ENCODE measurements around the gene FAM114A1. TPM values are rescaled to one million over a fixed set of nuclear protein-coding genes. Genes with fewer than 3 reads are reported as not detected.

FAM114A1 gene
- total RNA-seq, result 76.8 and 106 TPM in 2 replicates

DNA sequence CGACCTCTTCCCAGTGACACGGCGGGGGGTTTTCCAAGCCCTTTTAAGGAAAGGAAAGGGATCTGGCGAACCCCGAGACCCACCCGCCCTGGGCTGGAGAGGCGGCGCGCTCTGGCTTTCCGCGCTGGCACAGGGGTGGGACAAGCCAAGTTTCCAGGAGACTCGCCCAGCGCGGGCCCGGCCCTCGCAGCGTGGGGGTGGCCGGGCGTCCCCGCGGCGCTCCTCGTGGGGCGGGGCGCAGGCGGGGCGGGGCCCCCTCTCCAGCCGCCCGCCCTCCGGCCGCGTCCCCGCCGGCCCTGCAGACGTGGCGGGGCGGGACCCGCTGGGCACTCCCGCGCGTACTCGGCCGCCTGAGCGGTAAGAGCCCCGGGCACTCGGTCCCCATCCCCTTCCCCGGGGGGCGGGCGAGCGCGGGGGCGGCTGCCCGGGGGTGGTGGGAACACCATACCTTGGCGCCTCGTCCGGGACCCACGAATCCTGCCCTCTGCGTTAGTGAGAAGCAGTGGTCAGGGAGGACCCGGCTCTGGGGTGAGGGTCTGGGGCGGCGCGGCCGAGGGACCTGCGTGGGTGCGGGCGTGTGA lies at the start of gene FAM114A1:
Gene FAM114A1, plus strand, starts transcription at position 329 of the 581 bp plus-strand sequence. CDS start 10,273 bp downstream, outside the sequence.
- DNase-seq (ENCODE audit: low read depth in 2 of 2), result peak; percentile 55 to 89

DNA sequence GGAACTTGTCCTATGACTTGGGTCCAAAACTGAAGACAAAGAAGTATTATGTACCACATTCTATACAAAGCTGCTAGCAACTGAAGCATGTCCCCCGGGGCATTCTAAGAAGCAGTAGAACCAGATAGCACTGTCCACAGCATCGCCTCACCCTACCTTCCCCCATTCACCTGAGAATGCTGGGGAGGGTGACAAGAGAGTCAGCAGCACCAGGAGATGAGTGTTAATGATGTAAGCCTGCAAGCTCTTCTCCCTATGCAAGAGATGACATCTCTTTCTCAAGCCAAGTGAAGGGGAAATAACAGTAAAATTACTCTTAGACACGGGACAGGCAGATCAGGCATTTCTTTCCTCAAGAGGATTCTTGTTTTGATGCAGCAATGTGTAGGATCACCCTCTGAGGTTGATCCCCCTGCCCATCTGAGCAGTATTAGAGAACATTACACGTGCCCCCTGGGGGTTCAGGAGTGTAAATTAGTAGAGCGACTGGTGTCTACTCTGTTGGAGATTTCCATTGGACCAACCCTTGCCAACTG lies 49.1 kb upstream of the FAM114A1 start:
- DNase-seq (ENCODE audit: low read depth in 2 of 2), result no peak

DNA sequence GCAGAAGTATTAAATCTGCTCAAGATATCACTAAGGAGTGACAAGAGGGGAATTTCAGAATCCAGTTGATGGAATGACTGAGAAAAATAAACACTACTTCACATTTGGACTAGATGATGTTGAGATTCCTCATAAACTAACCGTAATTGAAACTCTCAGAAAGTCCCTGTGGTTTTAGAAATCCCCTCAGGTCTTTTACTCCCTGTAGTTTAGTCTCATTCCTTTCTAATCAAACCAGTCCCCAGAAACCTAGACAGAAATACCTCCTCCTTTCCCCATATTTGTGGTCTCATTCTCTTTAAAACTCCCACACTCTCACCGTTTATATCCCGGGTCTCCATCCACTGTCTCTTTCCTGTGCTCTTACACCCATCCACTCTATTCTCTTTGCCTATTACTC lies 48.0 kb upstream of the FAM114A1 start:
- no peak for DNase-seq (ENCODE audit: low read depth in 2 of 2)

- DNase-seq (ENCODE audit: low read depth in 2 of 2), result no peak
Observed at GRCh38 chr4:38820329-38821061, 47.1 kb upstream of the FAM114A1 start.

DNA sequence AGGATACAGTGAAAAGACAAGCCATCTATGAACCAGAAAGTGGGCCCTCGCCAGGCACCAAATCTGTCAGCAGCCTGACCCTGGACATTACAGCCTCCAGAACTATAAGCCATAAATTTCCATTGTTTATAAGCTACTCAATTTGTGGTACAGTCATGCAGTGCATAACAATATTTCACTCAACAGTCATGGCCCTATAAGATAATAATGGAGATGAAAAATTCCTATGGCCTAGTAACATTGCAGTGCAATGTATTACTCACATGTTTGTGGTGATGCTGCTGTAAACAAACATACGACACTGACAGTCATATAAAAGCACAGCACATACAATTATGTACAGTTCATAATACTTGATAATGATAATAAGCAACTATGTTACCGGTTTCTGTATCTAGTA lies 45.9 kb upstream of the FAM114A1 start:
- DNase-seq (ENCODE audit: low read depth in 2 of 2), result peak in 1 of 2 donors; percentile 14

DNA sequence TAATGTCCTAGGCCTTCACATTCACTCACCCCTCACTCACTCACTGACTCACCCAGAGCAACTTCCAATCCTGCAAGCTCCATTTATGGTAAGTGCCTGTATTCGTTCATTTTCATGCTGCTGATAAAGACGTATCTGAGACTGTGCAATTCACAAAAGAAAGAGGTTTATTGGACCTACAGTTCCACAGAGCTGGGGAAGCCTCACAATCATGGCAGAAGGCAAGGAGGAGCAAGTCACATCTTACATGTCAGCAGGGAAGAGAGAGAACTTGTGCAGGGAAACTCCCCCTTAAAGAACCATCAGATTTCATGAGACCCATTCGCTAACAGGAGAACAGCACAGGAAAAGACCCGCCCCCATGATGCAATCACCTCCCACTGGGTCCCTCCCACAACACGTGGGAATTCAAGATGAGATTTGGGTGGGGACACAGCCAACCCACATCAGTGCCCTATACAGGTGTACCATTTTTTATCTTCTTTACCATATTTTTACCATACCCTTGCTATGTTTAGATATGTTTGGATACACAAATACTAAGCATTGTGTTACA lies 44.8 kb upstream of the FAM114A1 start:
- no peak for DNase-seq (ENCODE audit: low read depth in 2 of 2)

DNA sequence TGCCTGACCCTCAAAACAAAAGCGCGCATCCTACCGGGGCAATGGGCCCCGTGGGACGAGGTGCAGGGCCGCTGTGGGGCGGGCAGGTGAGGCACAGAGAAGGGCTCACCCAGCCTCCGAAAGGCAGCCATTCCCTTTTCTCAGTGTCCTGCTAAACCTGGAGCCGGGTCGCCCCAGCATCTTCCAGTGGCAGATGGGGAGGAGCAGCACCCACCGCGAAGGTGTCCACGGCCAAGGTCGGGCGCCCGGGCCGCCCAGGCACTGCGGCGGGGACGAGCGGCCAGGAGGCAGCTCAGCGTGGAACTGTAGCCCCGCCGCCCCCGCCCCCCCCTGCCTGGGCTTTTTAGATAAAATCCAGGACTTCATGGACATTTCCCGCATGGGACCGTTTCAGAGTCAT lies 43.8 kb upstream of the FAM114A1 start:
- no peak for DNase-seq (ENCODE audit: low read depth in 2 of 2)

DNA sequence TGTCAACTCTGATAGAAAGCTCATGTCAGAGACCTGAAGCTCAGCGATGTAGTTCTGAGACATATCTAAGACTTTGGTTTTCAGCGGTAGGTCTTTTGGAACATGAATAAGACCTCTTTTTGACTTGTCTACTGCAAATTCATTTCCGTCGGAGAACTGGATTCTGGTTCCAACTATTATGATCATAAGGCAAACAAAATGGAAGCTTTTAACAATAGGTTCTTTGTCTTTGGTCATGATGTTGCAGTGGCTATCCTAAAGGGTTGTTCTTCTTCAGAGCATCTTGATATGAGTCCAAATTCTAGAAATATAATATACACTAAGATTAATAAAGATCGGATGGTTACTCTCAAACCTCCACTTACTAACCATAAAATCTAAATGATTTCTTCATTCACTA lies 38.4 kb upstream of the FAM114A1 start:
- no peak for DNase-seq (ENCODE audit: low read depth in 2 of 2)

- no peak for DNase-seq (ENCODE audit: low read depth in 2 of 2)
Observed at GRCh38 chr4:38831653-38832052, 36.0 kb upstream of the FAM114A1 start.

GRCh38 chr4:38832206-38832605 lies 35.4 kb upstream of the FAM114A1 start:
- no peak for DNase-seq (ENCODE audit: low read depth in 2 of 2)

GRCh38 chr4:38832624-38833528 lies 34.7 kb upstream of the FAM114A1 start:
- DNase-seq (ENCODE audit: low read depth in 2 of 2), result no peak

GRCh38 chr4:38834570-38834969 lies 33.0 kb upstream of the FAM114A1 start:
- no peak for DNase-seq (ENCODE audit: low read depth in 2 of 2)

DNA sequence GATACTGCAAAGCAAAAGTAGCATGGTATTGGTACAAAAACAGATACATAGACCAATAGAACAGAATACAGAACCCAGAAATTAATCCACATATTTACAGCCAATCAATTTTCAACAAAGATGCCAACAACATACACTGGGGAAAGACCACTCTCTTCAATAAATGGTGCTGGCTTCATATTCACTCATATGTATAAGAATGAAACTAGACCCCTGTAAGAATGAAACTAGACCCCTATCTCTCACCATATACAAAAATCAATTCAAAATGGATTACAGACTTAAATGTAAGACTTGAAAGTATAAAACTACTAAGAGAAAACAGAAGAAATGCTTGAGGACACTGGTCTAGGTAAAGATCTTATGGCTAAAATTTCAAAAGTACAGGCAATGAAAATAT lies 30.3 kb upstream of the FAM114A1 start:
- DNase-seq (ENCODE audit: low read depth in 2 of 2), result no peak

DNA sequence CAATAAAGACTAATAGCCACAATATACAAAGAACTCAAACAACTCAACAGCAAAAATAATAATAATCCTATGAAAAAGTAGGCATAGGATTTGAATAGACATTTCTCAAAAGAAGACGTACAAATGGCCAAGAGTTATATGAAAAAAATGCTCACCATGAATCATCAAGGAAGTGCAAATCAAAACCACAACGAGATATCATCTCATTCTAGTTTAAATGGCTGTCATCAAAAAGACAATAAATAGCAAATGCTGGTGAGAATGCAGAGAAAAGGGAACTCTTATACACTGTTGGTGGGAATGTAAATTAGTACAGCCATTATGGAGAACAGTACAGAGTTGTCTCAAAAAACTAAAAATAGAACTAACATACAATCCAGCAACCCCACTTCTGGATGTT lies 29.8 kb upstream of the FAM114A1 start:
- peak in 1 of 2 donors; percentile 64 for DNase-seq (ENCODE audit: low read depth in 2 of 2)

DNA sequence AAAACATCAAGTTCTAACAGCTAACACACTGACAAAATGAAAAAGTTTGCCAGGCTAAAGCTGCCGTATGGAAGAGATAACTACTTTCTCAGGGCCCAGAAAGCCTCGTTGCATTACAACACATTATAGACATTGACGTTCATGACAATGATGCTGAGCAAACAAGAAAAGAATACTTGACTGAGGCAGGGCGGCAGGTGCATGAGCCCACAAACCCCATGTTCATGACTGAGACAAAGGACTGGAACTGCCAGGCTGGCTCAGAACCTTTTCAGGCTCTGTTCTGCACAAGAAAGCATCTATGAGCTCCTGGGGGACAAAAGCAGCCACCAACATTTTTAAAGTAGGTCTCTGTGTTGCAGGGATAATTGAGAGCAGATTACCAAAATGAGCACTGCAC lies 24.6 kb upstream of the FAM114A1 start:
- no peak for DNase-seq (ENCODE audit: low read depth in 2 of 2)

- no peak for DNase-seq (ENCODE audit: low read depth in 2 of 2)
Observed at GRCh38 chr4:38846015-38846414, 21.6 kb upstream of the FAM114A1 start.

DNA sequence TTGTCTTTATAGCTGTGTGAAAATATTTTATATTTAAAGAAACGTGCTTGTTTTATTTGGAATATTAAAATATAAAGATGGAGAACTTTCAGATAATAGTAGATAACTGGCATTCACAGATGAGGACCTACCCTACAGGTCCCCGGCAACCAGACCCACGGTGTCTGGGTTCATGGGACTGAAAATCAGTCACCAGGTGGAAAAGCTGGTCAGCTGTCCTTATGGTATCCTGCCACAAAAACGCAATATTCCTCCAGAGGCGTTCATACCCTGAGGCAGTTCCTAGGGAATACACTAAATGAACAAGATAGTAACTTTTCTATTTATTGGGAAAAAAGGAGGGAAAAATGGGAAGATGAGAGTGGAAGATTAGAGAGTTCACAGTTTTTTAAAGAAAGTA lies 12.1 kb upstream of the FAM114A1 start:
- no peak for DNase-seq (ENCODE audit: low read depth in 2 of 2)

DNA sequence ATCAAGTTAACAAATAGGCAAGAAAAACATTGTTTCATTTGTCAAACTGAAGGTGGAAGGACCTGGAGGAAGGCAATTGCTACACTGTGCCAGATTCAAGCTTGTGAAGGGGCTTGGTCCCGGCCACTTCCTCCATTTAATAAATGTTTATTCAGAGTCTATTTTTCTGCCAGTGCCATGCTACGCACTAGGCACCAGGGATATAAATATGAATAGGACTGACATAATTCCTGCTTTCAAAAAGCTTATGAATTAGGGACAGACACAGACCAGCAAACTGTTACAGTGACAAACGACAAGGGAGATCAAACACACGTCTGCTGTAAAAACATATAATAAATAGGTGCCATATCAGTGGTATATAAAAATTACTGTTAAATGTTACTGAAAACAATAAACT lies 11.6 kb upstream of the FAM114A1 start:
- DNase-seq (ENCODE audit: low read depth in 2 of 2), result peak in 1 of 2 donors; percentile 44

- DNase-seq (ENCODE audit: low read depth in 2 of 2), result peak; percentile 50 to 70
Observed at GRCh38 chr4:38856524-38857337, 10.9 kb upstream of the FAM114A1 start, which contains the start of gene TLR6. TSS of gene TLR6 (minus strand) at chr4:38856817. CDS start at chr4:38829473, 27,344 bp downstream.

- DNase-seq (ENCODE audit: low read depth in 2 of 2), result peak in 1 of 2 donors; percentile 81
Observed at GRCh38 chr4:38857354-38858096, 10.1 kb upstream of the FAM114A1 start.
